ENCODE data around the gene TSKU. TPM values are rescaled to one million over a fixed set of nuclear protein-coding genes. Genes with fewer than 3 reads are reported as not detected.

TSKU gene
- total RNA-seq, 2 donors from 2014 or later: 39.6 to 41.3 TPM

DNA sequence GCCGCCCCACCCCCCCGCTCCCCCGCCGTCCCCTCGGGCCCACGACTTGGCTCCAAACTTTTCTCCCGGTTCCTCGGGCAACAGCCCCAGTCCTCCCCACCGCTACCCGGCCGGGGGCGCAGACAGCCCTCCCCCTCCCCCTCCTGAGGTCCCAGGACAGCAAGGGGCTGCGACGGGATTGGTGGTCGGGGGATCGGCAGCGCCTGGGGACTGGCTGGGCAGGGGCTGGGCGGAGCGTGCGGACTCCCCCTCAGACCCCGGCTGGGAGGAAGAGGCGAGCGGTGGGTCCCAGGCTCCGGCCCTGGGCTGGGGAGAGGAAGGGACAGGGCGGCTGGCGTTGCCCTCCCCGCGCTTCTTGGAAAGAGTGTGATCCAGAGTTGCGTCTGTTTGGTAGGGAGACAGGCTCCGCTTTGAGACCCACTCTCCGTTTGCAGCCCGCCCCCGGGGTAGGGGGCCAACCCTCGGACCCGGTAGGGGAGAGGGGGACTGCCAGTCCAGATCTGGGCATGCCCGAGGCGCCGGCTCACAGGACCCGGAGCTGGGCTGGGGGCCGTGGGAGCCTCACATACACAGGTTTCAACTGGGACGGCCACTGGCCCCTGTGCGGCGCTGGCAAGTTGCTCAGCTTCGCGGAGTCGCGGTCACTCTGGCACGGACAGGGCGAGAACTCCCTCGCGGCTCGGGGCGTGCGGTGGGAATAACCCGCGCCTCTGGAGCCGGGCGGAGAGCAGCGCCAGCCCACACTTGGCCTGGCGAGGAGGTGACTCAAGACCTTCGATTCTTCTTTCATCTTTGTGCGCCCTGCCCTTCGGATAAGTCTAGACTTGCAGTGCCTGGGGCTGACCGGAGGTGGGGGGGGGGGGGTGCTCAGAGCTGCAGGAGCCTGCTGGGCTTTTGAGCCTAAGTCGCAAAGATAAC is 999 bp downstream of the TSKU start:
- Histone ChIP-seq H3K36me3 (no peaks in the 10 kb centered on the region), H3K4me3 (peak overlapping the region; percentile 84), H3K9ac (ENCODE audit: low read depth in 2 of 2, low read length in 2 of 2) (peak overlapping the region; percentile 71 to 92), H3K4me1 (peaks cover 17% of the 10 kb centered on the region), H3K27me3 (no peaks in the 10 kb centered on the region), H3K9me3 (no peaks in the 10 kb centered on the region), H3K27ac (peak overlapping the region; percentile 93)
- TF ChIP-seq, protein P1, sequence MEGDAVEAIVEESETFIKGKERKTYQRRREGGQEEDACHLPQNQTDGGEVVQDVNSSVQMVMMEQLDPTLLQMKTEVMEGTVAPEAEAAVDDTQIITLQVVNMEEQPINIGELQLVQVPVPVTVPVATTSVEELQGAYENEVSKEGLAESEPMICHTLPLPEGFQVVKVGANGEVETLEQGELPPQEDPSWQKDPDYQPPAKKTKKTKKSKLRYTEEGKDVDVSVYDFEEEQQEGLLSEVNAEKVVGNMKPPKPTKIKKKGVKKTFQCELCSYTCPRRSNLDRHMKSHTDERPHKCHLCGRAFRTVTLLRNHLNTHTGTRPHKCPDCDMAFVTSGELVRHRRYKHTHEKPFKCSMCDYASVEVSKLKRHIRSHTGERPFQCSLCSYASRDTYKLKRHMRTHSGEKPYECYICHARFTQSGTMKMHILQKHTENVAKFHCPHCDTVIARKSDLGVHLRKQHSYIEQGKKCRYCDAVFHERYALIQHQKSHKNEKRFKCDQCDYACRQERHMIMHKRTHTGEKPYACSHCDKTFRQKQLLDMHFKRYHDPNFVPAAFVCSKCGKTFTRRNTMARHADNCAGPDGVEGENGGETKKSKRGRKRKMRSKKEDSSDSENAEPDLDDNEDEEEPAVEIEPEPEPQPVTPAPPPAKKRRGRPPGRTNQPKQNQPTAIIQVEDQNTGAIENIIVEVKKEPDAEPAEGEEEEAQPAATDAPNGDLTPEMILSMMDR (IDR thresholded peaks at IDR 0.05): no peak
- DNase-seq: peak; percentile 53
- intact Hi-C loops (cut with DNase I): no loop called here

DNA sequence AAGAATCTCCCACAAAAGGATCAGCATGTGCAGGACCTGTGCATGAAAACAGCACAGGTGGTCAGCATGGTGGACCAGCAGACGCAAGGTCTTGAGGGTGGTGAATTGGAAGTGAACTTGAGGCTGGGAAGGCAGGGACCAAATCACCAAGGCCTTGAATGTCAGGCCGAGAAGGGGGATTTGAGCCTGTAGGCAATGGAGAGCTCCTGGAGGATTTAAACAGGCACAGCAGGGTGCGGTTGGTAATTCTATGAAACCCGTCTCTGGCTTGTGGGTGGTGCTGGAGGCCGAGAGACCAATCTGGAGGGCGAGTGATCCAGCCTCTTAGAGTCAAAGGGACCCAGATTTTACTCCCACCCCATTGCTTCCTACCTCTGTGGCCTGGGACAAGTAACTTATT is 2.4 kb downstream of the TSKU start:
- intact Hi-C loops (cut with DNase I): no loop called here
- Histone ChIP-seq H3K27me3 (no peaks in the 10 kb centered on the region), H3K36me3 (no peaks in the 10 kb centered on the region), H3K9ac (ENCODE audit: low read depth in 2 of 2, low read length in 2 of 2) (peak overlapping the region in 1 of 2 donors; percentile 92), H3K27ac (no peak overlapping the region), H3K4me1 (peaks cover 20% of the 10 kb centered on the region), H3K9me3 (no peaks in the 10 kb centered on the region), H3K4me3 (no peak overlapping the region)
- DNase-seq: peak; percentile 57
- TF ChIP-seq, protein P1 (IDR thresholded peaks at IDR 0.05): no peak

DNA sequence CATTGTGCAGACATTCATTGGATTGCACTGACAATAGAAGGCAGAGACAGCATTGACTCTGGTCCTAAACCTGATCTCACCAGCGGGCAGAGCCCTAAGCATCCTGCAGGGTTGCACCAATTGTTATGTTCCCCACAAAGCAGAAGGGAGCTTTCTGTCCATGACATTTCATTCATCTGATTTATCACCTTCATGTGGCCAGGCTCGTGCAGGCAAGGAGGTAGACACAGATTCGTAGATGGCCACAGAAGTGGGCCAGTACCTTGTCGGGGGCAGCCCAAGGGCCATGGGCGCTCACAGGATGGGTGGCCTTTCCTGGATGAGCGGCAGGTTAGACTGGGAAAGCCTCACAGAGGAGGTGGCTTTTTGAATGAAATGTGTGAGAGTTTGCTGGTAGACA is 2.9 kb downstream of the TSKU start:
- Histone ChIP-seq H3K9me3 (no peaks in the 10 kb centered on the region), H3K27ac (no peak overlapping the region), H3K36me3 (no peaks in the 10 kb centered on the region), H3K27me3 (no peaks in the 10 kb centered on the region), H3K4me3 (no peak overlapping the region), H3K4me1 (peaks cover 17% of the 10 kb centered on the region), H3K9ac (ENCODE audit: low read depth in 2 of 2, low read length in 2 of 2) (no peak overlapping the region)
- TF ChIP-seq, protein P1 (IDR thresholded peaks at IDR 0.05): no peak
- intact Hi-C loops (cut with DNase I): no loop called here
- no peak for DNase-seq

DNA sequence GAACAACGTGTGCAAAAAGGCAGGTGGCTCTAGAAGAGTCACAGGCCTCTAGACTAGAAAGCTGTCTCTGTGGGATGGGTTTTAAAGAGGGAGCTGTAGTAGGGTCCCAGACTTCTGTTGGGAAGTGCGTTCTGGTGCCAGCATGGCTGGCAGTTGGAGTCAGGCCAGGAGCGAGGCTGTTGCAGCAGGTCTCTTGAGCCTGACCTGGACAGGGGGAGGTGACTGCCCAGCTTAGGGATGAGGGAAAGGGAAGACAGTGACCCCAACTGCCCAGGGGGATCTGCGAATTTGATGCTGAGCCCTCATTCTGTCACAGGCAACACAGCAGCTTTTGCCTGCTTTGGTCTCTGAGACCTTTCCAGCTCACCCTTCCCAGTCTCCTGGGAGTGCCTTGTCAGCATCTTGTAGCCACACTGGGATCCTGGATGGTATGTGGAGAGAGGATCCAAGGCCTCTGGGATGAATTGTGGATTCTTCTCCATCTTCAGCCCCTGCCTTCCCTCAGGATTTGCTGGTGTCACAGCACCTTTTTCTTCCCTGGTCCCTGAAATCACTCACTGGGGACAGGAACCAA is 3.4 kb downstream of the TSKU start:
- Histone ChIP-seq H3K9ac (ENCODE audit: low read depth in 2 of 2, low read length in 2 of 2) (no peak overlapping the region), H3K27ac (no peak overlapping the region), H3K36me3 (no peaks in the 10 kb centered on the region), H3K27me3 (no peaks in the 10 kb centered on the region), H3K4me1 (peaks cover 20% of the 10 kb centered on the region), H3K9me3 (no peaks in the 10 kb centered on the region), H3K4me3 (no peak overlapping the region)
- DNase-seq: no peak
- TF ChIP-seq, protein P1 (IDR thresholded peaks at IDR 0.05): no peak
- intact Hi-C loops (cut with DNase I): no loop called here

DNA sequence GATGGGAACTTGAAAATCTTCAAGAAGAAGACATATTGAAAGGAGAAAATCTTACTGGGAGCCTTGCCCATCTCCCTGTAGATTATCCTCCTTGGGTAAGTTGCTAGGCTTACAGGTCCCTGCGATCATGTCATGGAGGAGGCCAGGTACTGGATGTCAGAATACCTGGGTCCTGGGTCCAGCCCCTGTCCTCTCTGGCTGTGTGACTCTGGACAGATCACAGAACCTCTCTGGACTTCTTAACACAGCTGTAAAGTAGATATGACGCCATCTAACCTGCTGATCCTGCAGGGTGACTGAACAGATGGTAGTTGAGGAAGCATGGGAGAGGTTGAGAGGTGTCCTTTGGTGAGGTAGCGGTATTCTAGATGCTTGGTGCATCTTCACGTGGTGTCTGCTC is 4.1 kb downstream of the TSKU start:
- TF ChIP-seq, protein P1 (IDR thresholded peaks at IDR 0.05): no peak
- H3K9ac ChIP-seq (ENCODE audit: low read depth in 2 of 2, low read length in 2 of 2): peak overlapping the region in 1 of 2 donors; percentile 67
- DNase-seq: no peak
- no peaks in the 10 kb centered on the region for H3K36me3 ChIP-seq
- H3K27me3 ChIP-seq: no peaks in the 10 kb centered on the region
- no peak overlapping the region for H3K4me3 ChIP-seq
- no peak overlapping the region for H3K27ac ChIP-seq
- H3K9me3 ChIP-seq: no peaks in the 10 kb centered on the region
- H3K4me1 ChIP-seq: peaks cover 20% of the 10 kb centered on the region
- intact Hi-C loops (cut with DNase I): no loop called here
